Activated CD4-positive, alpha-beta T cell treated with anti-CD3 and anti-CD28 coated beads for 48 hours (primary cell): ENCODE measurements around the gene TUBGCP3.
"Not testable (repeated sequence)": the region's sequence is repeated elsewhere in the genome, so short reads cannot be mapped to it uniquely, and the experiment has no call there.

Source experiments
- DNase-seq: peaks from one replicate; pipeline ENCODE4 v3.0.0-alpha.2; 2020

Gene TUBGCP3

DNA sequence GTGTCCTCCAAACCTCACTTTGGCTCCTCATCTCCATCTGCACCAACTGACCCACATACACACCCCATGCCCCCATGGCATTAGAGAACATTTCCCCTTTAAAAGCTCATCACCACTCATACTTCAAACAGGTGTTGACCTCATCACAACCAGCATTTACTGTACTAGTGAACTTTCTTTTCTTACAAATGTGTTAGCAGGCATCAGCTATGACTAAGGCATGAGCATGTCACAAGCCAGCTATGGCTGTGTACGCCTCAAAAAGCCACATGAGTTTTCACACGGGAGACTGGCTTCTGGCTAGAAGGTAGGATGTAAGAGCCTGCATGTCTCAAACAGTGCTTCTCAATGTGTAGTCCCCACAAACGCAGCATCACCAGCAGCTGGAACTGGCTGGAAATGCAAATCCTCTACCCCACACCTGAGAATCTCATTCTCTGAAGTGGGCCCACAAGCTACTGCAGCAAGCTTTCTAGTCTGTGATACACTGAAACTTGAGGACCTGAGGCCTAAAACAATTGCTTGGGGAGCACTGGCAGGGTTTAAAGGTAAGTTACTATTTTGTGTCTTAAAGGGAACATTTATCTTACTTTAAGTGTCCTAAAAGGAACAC is 66.8 kb downstream of the TUBGCP3 start:
- DNase-seq, result no peak

DNA sequence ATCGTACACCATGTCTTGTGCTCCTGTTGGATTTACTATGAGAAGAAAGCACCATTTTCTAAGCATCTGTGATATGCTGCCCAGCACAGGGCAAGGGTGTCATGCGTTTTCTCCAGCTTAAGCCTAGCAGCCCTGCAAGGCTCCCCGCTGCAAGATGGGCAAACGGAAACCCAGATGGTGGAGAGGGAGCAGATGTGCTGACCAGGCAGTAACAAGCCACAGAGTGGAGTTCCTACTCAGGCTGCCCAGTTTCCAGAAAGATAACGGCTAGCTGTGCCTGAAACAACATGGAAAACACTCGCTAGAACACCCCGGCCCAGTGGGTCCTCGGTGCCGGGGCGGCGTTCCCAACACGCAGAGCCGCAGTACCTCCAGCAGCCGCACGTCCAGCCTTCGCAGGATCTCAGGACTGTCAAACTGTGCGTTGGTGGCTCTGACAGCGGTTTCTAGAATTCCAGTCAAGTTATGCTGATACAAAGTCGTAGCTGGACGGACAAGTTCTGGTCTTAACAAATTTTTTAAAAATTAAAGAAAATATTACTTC is 68.4 kb downstream of the TUBGCP3 start:
- DNase-seq, result no peak

DNA sequence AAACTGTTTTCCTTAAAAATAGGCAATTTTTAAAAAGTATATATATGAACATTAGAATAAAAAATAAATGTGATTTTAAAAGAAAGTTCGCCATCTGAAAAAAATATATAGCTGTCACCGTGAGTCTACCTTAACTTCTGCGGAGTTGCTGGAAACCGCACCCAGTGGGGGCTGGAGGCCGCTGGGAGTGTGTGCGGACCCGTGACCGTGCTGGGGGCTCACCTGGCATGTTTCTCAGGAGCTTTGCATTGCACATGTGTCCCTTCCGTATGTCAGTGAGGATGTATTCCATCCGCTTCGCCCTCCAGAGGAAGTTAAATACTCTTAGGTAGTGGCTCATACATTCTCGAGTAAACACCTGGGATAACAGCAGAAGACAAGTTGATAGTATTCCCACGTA is 71.7 kb downstream of the TUBGCP3 start:
- no peak for DNase-seq

DNA sequence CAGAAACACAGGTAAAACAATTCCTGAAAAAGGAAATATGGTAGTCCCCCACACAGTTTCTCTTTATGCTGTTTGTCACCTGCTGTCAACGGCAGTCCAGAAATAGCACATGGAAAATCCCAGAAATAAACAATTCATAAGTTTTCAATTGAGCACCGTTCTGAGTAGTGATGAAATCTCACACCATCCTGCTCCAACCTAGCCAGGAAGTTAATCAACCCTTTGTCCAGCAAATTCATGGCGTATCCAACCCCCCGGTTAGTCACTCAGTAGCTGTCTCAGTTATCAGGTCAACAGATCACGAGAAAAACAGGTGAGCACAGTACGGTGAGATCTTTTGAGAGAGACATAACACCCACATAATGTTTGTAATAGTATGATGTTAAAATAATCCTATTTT is 74.2 kb downstream of the TUBGCP3 start:
- DNase-seq, result no peak

DNA sequence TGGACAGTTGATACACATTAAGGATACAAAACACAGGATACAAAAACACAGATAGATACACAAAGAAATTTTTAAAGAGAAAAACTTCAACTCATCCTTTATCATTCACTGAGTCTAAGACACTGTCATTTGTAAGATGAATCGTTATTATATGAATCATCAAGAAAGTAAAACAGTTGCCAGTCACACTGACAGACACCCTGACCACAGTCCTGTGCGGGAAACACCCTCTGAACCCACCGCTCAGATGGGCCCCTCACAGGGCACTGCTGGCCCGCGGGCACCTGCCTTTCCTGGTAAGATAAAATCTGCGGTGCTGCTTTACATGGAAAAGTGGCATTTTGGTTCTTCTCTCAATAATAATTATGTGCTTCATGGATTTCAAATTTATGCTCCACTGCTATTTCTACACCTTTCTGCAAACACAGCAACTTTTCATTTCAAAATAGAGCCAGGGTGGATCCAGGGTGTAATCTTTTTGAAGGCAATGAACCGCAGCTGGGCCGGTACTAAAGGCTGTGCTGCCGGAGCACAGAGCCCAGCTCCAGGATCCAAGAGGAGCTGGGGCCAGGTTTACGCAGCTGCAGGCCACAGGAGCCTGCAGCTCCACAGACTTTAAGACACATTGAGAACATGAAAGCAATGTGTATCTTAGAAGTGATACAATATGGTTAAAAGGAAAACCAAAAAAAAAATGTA is 76.8 kb downstream of the TUBGCP3 start:
- DNase-seq, result peak; percentile 41

DNA sequence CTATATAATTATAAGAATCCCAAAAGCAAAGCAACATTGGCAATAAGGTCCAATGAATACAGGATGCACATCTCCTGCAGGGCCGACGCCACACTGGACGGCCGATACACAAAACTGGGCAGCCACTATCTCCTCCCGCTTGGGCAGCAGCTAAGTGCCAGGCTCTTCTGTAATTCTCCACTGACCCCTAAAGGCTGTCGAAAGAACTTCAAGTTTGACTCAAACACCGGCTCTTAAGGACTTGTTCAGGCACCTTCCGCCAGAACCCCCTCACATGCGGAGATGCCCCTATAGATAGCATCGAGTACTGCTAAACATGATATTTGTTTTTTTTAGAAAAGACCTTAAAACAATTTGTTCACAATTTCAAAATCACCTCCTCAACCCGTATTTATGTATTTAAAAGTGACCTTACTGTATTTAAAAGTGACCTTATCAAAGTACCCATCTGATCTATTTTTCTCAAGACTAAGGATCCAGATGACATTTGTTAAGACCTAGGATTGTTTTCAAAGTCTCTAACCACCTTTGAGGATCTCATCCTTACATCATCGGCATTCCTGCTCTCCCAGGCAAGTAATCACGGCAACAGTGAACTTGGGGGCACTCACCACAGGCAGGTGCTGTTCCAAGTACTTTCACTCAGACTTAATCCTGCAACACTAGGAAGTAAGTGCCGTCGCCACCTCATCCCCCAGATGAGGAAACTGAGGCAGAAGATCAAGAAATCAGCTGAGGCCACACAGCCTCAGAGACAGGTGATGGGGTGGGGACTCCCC is 77.8 kb downstream of the TUBGCP3 start:
- DNase-seq, result no peak

DNA sequence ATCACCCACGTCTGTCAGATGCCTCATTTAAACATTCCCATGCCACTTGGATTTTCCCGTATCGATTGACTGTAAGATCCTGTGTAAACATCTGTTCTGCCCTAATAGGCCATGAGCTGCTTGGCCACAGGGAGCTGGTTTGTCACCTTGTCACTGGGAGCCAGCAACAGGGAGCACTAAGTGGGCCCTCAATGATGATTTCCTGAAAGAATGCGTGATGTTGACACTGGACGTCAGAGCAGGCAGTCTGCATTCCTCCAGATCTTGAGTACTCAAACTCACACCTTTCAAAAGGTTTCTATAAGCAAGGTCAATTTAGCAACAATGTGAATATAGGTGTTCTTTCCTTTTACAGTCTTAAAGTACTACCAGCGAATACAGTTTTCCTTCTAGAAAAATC is 78.8 kb downstream of the TUBGCP3 start:
- DNase-seq, result no peak

DNA sequence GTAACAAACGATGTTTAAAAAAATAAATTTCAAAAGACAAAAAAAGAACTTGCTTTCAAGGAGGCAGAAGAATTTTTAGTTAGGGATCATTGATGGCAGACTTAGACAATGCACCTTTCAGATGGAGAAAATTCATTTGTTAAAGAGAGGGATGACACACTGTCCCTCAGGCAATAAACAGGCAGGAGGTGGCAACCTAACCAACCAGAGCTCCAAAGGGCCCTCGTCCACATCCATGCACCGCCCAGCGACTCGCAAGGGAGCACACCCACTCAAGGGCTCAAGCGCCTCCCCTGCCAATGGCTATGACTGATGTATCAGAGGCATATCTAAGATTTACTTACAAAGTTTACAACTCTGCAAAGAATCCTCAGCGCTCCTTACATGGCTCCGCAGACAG is 81.9 kb downstream of the TUBGCP3 start:
- DNase-seq, result no peak

DNA sequence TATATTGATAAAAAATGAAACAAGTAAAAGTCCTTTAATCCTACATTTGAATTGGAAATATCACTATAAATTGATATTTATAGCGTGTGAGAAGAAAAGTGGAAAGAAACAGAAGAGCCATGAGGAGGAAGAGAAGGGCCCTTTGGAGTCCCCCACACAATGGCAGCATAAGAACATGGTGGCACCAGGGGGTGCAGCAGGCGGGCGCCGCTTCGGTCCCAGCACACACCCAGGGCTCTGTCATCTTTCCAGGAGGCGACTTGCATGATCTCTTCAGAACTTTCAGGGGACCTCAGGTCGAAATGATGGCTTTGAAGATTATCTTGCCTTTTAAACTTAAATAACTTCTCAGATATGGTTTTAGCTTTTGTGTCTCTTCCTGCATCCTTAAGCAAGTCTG is 91.8 kb downstream of the TUBGCP3 start:
- DNase-seq, result no peak

DNA sequence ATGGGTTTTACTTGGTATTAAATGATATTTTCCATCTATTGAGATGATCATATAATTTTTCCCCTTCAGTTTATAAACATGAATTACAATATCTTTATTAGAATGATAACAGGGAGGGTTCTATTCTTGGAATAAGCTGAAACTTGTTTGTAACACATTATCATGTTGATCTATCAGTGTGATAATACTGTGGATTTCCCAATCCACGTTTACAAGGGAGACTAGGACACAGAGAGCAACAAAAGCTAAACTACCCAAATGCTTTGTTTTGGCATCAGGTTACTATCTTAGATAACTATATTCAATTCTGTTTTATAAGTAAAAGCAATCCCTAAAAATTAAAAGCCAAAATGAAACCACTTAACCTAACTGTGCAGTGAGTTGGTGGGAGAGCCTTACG is 92.5 kb downstream of the TUBGCP3 start:
- DNase-seq, result no peak

DNA sequence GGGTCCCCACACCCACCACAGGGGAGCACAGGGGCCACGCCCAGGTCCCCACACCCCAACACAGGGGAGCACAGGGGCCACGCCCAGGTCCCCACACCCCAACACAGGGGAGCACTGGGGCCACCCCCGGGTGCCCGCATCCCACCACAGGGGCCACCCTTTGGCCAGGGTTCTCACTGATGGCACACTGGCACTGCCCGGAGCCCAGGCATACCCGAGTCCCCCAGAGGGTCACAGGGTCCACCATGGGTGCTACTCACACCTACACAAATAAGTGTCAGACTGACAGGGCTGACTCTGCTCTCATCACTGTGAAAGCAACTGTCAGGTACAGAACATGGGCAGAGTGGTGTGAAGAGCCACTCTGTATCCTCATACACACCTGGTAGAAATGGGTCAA is 98.8 kb downstream of the TUBGCP3 start:
- DNase-seq, result no peak

DNA sequence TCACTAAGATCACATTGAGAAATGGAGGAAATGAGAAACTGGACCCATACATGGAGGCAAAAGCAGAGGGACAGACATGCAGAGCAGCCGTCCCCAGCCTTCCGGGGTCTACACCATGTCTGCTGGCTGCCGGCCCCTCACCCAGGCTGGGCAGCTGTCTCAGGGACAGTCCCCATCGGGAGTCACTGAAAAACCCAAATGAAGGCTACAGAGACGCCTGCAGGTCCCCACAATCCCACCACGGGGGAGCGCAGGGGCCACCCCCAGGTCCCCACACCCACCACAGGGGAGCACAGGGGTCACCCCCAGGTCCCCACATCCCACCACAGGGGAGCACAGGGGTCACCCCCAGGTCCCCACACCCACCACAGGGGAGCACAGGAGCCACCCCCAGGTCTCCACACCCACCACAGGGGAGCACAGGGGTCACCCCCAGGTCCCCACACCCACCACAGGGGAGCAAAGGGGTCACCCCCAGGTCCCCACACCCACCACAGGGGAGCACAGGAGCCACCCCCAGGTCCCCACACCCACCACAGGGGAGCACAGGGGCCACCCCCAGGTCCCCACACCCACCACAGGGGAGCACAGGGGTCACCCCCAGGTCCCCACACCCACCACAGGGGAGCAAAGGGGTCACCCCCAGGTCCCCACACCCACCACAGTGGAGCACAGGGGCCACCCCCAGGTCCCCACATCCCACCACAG is 99.5 kb downstream of the TUBGCP3 start:
- not testable (repeated sequence) for DNase-seq

DNA sequence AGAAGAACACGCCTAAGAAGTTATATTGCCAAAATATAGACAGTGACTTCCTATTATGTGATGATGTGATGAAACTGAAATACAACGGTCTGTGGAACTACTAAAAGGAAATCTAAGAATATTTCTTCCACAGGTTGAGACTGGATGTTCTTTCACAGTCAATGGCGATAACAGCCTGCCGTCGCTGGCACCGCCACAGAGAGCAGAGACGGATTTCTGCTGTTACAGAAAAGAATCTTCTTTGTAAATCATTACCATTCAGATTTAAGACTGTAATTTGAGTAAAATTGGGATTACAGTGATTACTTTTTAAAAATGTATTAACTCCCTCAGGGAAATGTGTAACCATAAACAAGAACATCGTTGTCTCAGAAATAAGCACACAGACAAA is 100.8 kb downstream of the TUBGCP3 start:
- no peak for DNase-seq

DNA sequence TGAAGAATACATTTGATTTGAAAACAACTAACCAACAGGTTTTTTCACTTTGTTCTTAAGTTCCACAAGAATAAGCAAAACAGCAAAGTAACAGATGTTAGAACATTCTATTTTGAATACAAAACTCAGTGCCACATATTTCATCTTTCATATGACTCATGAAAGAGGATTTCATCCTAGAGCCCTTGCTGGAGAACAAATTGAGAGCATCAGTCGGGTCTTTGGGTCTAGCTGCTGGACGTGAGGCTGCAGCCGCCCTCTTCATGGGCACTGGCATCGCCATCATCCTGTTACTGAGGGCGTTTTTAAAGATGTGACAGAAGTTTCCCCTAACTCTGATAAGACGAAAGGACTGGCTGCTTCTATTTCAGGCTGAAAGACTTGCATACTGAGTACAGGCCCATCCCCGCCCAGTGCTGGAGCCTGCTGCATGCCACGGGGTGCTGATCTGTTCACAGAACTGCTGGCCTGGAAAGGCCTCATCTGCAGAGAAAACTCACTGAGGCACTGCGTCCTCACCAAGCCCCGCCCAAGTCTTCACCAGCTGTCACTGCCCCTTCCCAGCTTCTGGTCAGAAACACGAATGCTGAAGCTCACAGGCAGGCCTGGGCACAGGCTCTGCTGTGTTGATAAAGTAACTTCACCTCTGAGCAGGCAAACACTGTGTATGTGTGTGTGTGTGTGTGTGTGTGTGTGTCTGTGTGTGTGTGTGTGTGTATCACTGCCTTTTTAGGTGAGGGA is 101.4 kb downstream of the TUBGCP3 start:
- no peak for DNase-seq

DNA sequence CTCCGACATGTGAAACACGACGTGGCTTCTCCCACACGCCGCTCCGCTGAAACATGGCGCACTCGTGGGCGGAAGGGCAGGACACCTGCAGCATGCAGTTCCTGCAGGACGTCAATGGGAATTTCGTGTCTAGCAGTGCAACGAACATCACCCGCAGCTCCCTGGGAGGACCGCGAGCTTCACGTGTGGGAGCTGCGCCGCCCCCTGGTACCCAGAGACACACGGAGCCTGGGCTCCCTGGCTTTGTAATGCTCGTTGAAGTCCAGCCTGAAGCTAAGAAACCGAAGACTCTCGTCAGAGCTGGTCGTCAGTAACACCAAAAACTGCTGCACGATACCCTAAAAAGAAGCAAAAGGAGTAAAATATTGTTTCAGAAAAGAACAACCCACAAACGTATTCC is 102.1 kb downstream of the TUBGCP3 start:
- not testable (repeated sequence) for DNase-seq

DNA sequence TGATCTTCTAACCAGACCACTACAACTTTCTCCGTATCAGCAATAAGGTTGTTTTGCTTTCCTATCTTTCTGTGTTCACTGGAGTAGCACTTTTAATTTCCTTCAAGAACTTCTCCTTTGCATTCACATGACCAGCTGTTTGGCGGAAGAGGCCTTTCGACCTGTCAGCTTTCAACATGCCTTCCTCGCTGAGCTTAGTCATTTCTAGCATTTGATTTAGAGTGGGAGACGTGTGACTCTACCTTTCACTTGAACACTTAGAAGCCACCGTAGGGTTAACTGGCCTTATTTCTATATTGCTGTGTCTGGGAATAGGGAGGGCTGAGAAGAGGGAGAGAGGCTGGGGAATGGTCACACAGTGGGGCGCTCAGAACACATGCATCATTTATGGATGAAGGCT is 104.7 kb downstream of the TUBGCP3 start:
- no peak for DNase-seq

DNA sequence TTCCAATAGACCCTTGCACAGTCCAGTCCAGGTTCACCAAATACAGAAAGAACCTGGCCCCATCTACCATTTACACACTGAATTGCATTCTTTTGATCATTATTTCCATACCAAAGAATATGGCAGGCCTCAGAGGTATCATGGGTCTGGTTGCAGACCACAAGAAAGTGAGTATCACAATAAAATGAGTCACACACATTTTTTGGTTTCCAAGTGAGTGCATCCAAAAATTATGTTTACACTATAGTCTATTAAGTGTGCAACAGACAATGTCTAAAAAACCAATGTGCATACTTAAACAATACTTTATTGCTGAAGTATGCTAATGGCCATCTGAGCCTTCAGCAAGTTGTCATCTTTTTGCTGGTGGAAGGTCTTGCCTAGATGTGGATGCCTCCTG is 106.5 kb downstream of the TUBGCP3 start:
- DNase-seq, result no peak

DNA sequence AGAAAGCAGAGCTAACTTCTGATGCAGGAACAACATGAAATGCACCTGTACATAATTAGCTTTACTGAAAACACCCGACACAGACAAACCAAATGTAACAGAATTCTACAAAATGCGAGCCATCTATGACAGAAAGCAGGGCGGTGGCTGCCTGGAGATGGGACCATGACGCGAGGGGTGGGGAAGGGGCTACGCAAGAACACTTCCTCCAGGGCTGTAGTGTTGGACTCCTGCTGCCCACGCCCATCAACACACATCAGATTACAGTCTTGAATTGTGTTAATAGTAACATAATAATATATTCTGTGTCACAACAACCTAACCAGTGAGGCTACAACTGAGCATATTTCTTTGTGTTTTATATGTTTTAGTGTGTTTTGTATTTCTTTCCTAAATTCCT is 108.6 kb downstream of the TUBGCP3 start:
- DNase-seq, result no peak

DNA sequence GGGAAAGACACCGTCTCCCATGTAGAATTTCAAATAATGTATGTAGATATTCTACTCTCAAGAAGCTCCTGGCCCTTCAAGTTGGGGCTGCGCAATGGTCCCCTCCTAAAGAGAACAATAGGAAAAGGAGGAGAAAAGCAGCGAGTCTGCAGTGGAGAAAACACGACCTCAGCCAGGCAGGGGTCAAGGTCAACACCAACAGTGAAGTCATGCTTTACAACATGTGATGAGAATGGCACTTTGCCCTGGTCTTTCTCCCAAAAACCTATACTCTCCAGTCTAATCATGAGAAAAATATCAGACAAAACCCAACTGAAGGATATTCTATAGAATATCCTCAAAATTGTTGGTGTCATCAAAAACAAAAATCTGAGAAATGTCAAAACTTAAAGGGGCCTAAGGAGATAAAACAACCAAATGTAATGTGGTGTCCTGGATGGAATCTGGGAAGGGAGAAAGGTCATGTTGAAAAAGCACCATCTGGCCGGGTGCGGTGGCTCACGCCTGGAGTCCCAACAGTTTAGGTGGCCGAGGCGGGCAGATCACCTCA is 110.8 kb downstream of the TUBGCP3 start:
- DNase-seq, result no peak

DNA sequence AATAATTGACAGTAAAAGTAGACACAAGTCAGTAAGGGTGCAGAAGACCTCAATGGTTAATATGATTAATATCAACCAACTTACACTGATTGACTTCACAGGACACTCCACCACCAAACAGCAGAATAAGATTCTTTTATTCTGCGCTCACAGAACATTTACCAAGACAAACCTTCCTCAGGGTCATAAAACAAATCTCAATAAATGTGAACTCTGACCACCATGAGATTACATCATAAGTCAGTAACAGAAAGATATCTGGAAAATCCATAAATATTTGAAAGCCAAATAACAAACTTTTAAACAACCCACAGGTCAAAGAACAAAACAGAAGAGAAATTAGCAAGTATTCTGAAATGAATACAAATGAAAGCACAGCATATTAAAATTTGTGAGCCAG is 112.1 kb downstream of the TUBGCP3 start:
- no peak for DNase-seq

DNA sequence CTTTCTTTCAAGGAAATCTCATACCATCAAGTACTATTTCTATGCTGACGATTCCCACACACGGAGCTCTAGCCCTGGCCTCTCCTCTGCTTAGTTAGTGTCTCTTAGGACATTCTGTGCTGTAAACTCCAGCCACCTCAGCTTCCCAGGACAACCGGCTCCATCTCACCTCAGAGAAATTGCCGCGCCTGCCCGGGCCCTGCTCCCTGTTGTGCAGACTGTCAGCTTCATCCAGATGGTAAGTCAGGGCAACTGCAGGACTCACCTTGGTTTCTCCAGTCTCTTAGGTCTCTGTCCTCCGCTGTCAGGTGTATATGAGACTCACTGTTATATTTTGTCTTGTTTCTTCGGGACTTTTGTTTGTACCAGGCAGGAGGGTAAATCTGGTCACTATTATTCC is 113.1 kb downstream of the TUBGCP3 start:
- DNase-seq, result no peak

DNA sequence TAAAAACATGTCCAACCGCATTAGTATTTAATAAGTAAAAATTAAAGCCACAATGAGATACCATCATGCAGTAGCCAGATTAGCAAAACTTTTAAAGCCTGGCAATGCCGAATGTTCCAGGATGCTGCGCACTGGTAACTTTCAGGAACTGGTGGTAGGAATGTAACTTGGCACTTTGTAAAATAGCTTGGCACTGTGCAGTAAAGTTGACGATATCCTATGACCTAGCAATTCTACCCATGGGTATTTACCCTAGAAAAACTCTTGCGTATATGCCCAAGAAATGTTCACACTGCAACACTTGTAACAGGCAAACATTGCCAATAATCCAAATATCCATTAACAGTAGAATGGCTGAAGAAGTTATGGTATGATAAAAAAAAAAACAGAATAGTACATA is 114.1 kb downstream of the TUBGCP3 start:
- no peak for DNase-seq
